HepG2 (cell line): ENCODE results near the gene MXI1.

Experiments
- HMG20B ChIP-seq: conservative IDR thresholded peaks from 2 replicates; pipeline ENCODE4 v1.6.1; 2016; ENCODE audit warnings: missing genetic modification reagents, missing compliant biosample characterization
- HNRNPLL ChIP-seq: fragments of 200-400 bp; formaldehyde crosslinking; IDR thresholded peaks from 2 replicates; pipeline ENCODE4 v1.6.1; 2017; ENCODE audit warnings: mild to moderate bottlenecking, low read depth, low read length; ENCODE audit not compliant: poor library complexity, severe bottlenecking
- NFIC ChIP-seq: IDR thresholded peaks from 2 replicates; pipeline ENCODE4 v1.6.1; 2012; ENCODE audit warnings: mild to moderate bottlenecking, low read length, inconsistent platforms
- ZBTB8A ChIP-seq: sonication (generic); formaldehyde crosslinking; IDR thresholded peaks from 2 replicates; pipeline ENCODE4 v1.4.0; 2020; ENCODE audit warnings: mild to moderate bottlenecking, low read depth, missing genetic modification reagents, borderline replicate concordance
- TF ChIP-seq, protein P1 (sequence below): sonication (generic); formaldehyde crosslinking; IDR thresholded peaks from one replicate; pipeline ENCODE4 v1.5.1; 2020; ENCODE audit warnings: mild to moderate bottlenecking, missing genetic modification reagents; ENCODE audit errors: not compliant biosample characterization

DNA sequence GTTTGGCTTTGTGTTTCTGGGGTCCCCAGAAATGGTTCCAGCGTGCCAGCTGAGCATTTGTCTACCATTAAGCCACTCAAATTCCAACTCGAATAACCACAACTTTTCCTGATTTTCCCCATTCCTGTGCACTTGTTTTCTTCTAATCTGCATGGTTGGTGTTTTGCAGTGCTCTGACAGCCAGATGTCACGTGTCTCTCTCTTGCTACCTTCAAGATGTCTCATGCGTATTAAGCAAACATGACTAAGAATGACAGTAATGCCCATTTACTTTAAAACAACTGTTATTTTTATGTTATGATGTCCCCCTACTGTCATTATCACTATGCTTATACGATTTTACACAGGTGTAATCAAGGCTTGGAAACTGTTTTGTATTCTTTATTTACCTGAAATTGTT lies 35.2 kb upstream of the MXI1 start:
- TF ChIP-seq NFIC (no peak), HMG20B (CRISPR knock-in tag) (no peak), HNRNPLL (no peak), ZBTB8A (CRISPR knock-in tag) (no peak)
- TF ChIP-seq, protein P1, sequence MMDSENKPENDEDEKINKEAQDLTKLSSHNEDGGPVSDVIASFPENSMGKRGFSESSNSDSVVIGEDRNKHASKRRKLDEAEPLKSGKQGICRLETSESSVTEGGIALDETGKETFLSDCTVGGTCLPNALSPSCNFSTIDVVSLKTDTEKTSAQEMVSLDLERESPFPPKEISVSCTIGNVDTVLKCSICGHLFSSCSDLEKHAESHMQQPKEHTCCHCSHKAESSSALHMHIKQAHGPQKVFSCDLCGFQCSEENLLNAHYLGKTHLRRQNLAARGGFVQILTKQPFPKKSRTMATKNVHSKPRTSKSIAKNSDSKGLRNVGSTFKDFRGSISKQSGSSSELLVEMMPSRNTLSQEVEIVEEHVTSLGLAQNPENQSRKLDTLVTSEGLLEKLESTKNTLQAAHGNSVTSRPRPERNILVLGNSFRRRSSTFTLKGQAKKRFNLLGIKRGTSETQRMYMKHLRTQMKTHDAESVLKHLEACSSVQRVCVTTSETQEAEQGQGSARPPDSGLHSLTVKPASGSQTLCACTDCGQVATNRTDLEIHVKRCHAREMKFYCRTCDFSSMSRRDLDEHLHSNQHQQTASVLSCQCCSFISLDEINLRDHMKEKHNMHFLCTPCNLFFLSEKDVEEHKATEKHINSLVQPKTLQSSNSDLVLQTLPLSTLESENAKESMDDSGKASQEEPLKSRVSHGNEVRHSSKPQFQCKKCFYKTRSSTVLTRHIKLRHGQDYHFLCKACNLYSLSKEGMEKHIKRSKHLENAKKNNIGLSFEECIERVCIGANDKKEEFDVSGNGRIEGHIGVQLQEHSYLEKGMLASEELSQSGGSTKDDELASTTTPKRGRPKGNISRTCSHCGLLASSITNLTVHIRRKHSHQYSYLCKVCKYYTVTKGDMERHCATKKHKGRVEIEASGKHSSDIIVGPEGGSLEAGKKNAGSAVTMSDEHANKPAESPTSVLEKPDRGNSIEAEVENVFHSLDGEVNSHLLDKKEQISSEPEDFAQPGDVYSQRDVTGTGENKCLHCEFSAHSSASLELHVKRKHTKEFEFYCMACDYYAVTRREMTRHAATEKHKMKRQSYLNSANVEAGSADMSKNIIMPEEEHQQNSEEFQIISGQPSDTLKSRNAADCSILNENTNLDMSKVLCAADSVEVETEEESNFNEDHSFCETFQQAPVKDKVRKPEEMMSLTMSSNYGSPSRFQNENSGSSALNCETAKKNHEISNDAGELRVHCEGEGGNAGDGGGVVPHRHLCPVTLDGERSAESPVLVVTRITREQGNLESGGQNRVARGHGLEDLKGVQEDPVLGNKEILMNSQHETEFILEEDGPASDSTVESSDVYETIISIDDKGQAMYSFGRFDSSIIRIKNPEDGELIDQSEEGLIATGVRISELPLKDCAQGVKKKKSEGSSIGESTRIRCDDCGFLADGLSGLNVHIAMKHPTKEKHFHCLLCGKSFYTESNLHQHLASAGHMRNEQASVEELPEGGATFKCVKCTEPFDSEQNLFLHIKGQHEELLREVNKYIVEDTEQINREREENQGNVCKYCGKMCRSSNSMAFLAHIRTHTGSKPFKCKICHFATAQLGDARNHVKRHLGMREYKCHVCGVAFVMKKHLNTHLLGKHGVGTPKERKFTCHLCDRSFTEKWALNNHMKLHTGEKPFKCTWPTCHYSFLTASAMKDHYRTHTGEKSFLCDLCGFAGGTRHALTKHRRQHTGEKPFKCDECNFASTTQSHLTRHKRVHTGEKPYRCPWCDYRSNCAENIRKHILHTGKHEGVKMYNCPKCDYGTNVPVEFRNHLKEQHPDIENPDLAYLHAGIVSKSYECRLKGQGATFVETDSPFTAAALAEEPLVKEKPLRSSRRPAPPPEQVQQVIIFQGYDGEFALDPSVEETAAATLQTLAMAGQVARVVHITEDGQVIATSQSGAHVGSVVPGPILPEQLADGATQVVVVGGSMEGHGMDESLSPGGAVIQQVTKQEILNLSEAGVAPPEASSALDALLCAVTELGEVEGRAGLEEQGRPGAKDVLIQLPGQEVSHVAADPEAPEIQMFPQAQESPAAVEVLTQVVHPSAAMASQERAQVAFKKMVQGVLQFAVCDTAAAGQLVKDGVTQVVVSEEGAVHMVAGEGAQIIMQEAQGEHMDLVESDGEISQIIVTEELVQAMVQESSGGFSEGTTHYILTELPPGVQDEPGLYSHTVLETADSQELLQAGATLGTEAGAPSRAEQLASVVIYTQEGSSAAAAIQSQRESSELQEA (CRISPR knock-in tag): no peak
